Endothelial cell of umbilical vein (primary cell): Measurements from ENCODE around the gene ARHGEF7. TPM values are rescaled to one million over a fixed set of nuclear protein-coding genes. Genes with fewer than 3 reads are reported as not detected.

Experiments
- BruUV-seq: library from RNA; stranded (reverse); fragments of 400-500 nt; replicated peaks from 2 replicates; lab custom pipeline; 2021; lab: Mats Ljungman, UMichigan
- CTCF ChIA-PET: fragments of 300-600, 350-600 bp; sonication (Branson Sonifier 250); formaldehyde crosslinking; loops from one replicate; lab custom pipeline; 2021; ENCODE audit warnings: antibody characterized with exemption, inconsistent platforms; lab: Charles Lee
- POLR2A ChIA-PET: fragments of 300-600, 350-600 bp; sonication (Branson Sonifier 250); formaldehyde crosslinking; loops from one replicate; lab custom pipeline; 2021; ENCODE audit warnings: antibody characterized with exemption, inconsistent platforms; lab: Charles Lee
- DNase-seq: peaks from one replicate; pipeline ENCODE4 v3.0.0-alpha.2; 2011; ENCODE audit warnings: low read depth, low spot score
- FAIRE-seq: peaks from 2 replicates; lab custom pipeline; 2011; peaks lifted over from hg19 to GRCh38; lab: Jason Lieb, UNC
- H2AFZ ChIP-seq: 2 replicates; pipeline ENCODE4 v1.6.0; 2012; ENCODE audit warnings: low read depth, low read length, control low read depth, inconsistent platforms
- H3K27ac ChIP-seq: 2 replicates; pipeline ENCODE4 v1.5.1; 2011; ENCODE audit warnings: low read depth, mild to moderate bottlenecking, control low read depth, low read length, moderate library complexity; ENCODE audit not compliant: insufficient read depth
- H3K27me3 ChIP-seq, 2 experiments: 2 replicates each; pipeline versions ENCODE4 v1.6.0 to v1.6.1; 2011; ENCODE audit warnings: low read length in 2 of 2, mixed read lengths in 1 of 2; ENCODE audit not compliant: control insufficient read depth in 2 of 2, insufficient read depth in 2 of 2
- H3K36me3 ChIP-seq, 2 experiments: 2 replicates in 1 of 2; 3 replicates in 1 of 2; pipeline ENCODE4 v1.5.1; 2011; ENCODE audit warnings: low read length in 2 of 2, mild to moderate bottlenecking in 1 of 2, moderate library complexity in 1 of 2; ENCODE audit not compliant: control insufficient read depth in 2 of 2, insufficient read depth in 2 of 2; ENCODE audit errors: extremely low read depth in 1 of 2
- H3K4me1 ChIP-seq: 3 replicates; pipeline ENCODE4 v1.5.1; 2011; ENCODE audit warnings: mild to moderate bottlenecking, low read length; ENCODE audit not compliant: control insufficient read depth, insufficient read depth; ENCODE audit errors: extremely low read depth
- H3K4me2 ChIP-seq: 2 replicates; pipeline ENCODE4 v1.6.1; 2011; ENCODE audit warnings: low read length, control low read depth, mixed read lengths; ENCODE audit not compliant: insufficient read depth
- H3K4me3 ChIP-seq, 3 experiments: fragments of 200-600 bp in 1 of 3; sonication (generic), shearing (Covaris generic) in 1 of 3; replicated peaks in 1 of 3; 2 replicates each; pipeline ENCODE4 v1.5.1; 2011 to 2016; ENCODE audit warnings: control low read depth in 3 of 3, low read length in 3 of 3, mild to moderate bottlenecking in 2 of 3, inconsistent platforms in 1 of 3, low read depth in 1 of 3, moderate library complexity in 1 of 3; ENCODE audit not compliant: insufficient read depth in 1 of 3
- H3K79me2 ChIP-seq: 2 replicates; pipeline ENCODE4 v1.6.0; 2012; ENCODE audit warnings: low read length, inconsistent platforms; ENCODE audit not compliant: control insufficient read depth, insufficient read depth
- H3K9ac ChIP-seq: replicated peaks from 2 replicates; pipeline ENCODE3; 2011; ENCODE audit warnings: low read length, control low read depth; ENCODE audit not compliant: insufficient read depth; ENCODE audit errors: extremely low read depth
- H3K9me1 ChIP-seq: replicated peaks from 3 replicates; pipeline ENCODE4 v1.6.0; 2011; ENCODE audit warnings: mild to moderate bottlenecking, low read length; ENCODE audit not compliant: control insufficient read depth, insufficient read depth; ENCODE audit errors: extremely low read depth
- H3K9me3 ChIP-seq: replicated peaks from 2 replicates; pipeline ENCODE4 v1.5.1; 2012; ENCODE audit warnings: low read length, inconsistent platforms; ENCODE audit not compliant: control insufficient read depth, insufficient read depth
- H4K20me1 ChIP-seq: replicated peaks from 2 replicates; pipeline ENCODE3; 2011; ENCODE audit warnings: mild to moderate bottlenecking, low read length; ENCODE audit not compliant: control insufficient read depth, insufficient read depth; ENCODE audit errors: extremely low read depth
- CTCF ChIP-seq, 2 donors: IDR thresholded peaks; 1 replicate in 1 of 2; 2 replicates in 1 of 2; pipeline ENCODE4 v1.5.1; 2011; ENCODE audit warnings: low read length in 2 of 2, mild to moderate bottlenecking in 2 of 2, moderate library complexity in 2 of 2, control low read depth in 1 of 2, inconsistent platforms in 1 of 2, low read depth in 1 of 2; ENCODE audit not compliant: insufficient read depth in 1 of 2; ENCODE audit errors: extremely low read depth in 1 of 2
- FOS ChIP-seq: IDR thresholded peaks from 2 replicates; pipeline ENCODE4 v1.6.1; 2011; ENCODE audit warnings: mild to moderate bottlenecking, low read length, moderate library complexity, borderline replicate concordance; ENCODE audit not compliant: insufficient read depth
- GATA2 ChIP-seq: IDR thresholded peaks from 2 replicates; pipeline ENCODE4 v1.7.0; 2011; ENCODE audit warnings: low read depth, mild to moderate bottlenecking, moderate library complexity, mixed read lengths, low read length; ENCODE audit not compliant: insufficient read length, insufficient read depth
- POLR2A ChIP-seq: IDR thresholded peaks from 2 replicates; pipeline ENCODE4 v1.6.1; 2012; ENCODE audit warnings: low read depth, mild to moderate bottlenecking, control low read depth, low read length
- dilution Hi-C: fragments of 300-500 bp; cut with MboI; formaldehyde crosslinking; loops from one replicate; pipeline ENCODE4 v1.15.0; 2019; ENCODE audit warnings: low sequenced_read_pairs; ENCODE audit not compliant: extremely low pct_ligation_motif_present
- intact Hi-C: fragments of 100-400 bp; cut with micrococcal nuclease; formaldehyde crosslinking; loops from one replicate; pipeline ENCODE4 v1.10.0; 2022
- polyA plus RNA-seq, 4 experiments: library from polyadenylated mRNA; depleted of rRNA in 3 of 4; stranded (reverse) in 3 of 4; unstranded in 1 of 4; fragments of >200 nt; gene quantifications; 2 replicates each; pipeline versions ENCODE4 v1.2.1 to v1.2.3, GENCODE V29; 2011 to 2012; ENCODE audit warnings: missing spikeins in 1 of 4
- total RNA-seq: library from RNA; stranded (reverse); gene quantifications from 2 replicates; pipeline ENCODE4 v1.2.3, GENCODE V29; 2021

ARHGEF7 gene
- total and polyA plus RNA-seq, 2 donors (not counting 3 experiments of a cell fraction or from before 2014, with no cell fraction given) = 94.9 to 155 TPM

GRCh38 chr13:111343186-111343805, 228.2 kb downstream of the ARHGEF7 start:
- no peaks in the 10 kb centered on the region for H3K9me3 ChIP-seq
- no peak overlapping the region for H2AFZ ChIP-seq
- no peaks in the 10 kb centered on the region for H3K36me3 ChIP-seq
- dilution Hi-C loops = no loop called here
- no peak overlapping the region for H3K27ac ChIP-seq
- no peak overlapping the region for H3K4me2 ChIP-seq
- FAIRE-seq (no peak), DNase-seq (no peak)
- TF ChIP-seq POLR2A (no peak), FOS (no peak)
- no peak overlapping the region for H3K9ac ChIP-seq
- no peaks in the 10 kb centered on the region for H3K79me2 ChIP-seq
- no peak overlapping the region for H3K4me3 ChIP-seq
- H3K27me3 ChIP-seq = no peaks in the 10 kb centered on the region
- no TSS peak for BruUV-seq
- no peaks in the 10 kb centered on the region for H3K4me1 ChIP-seq
- ChIA-PET POLR2A (no interaction called here), CTCF (no interaction called here)
- intact Hi-C loops = no loop called here
- no peaks in the 10 kb centered on the region for H3K9me1 ChIP-seq
- H4K20me1 ChIP-seq = no peaks in the 10 kb centered on the region

DNA sequence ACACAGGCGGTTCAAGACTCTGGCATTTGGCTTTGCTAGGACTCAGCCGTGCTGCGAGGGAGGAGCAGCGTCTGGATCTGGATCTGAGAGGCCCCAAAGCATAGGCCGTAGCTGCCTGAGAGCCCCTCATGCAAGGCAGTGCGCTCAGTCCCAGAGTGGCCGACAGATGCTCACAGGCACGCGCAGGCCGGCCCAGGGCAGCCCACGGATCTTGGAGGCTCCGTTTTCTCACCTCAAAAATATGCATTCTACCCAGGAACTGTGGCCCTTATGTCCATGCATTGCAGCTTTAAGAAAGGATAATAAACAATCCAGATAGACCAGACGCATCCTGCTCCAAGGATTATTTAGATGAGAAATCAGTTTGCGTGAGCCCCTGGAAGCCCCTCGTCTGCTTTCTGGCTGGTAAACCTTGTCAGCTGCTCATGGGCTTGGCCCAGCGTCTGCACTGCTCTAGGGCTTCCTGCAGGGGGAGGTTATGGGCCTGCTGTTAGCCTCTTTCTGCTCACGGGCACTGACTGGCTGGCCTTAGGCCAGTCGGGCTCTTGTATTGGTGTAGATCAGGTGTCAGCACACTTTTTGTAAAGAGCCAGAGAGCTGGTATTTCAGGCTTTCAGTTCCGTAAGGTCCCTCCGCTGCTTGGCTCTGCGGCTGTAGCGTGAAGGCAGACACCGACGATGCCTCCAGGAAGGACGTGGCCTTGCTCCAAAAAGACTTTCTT, 229.5 kb downstream of the ARHGEF7 start:
- intact Hi-C loops = no loop called here
- FAIRE-seq = no peak

More for the DNA sequence above, 229.5 kb downstream of the ARHGEF7 start:
- Histone ChIP-seq H4K20me1 (no peaks in the 10 kb centered on the region), H3K27ac (no peak overlapping the region), H3K4me2 (no peak overlapping the region), H3K36me3 (no peaks in the 10 kb centered on the region), H2AFZ (no peak overlapping the region), H3K27me3 (no peaks in the 10 kb centered on the region), H3K9ac (no peak overlapping the region), H3K4me3 (no peak overlapping the region), H3K9me3 (no peaks in the 10 kb centered on the region), H3K4me1 (no peaks in the 10 kb centered on the region), H3K9me1 (no peaks in the 10 kb centered on the region), H3K79me2 (no peaks in the 10 kb centered on the region)
- ChIA-PET POLR2A (no interaction called here), CTCF (no interaction called here)
- dilution Hi-C loops = no loop called here
- no TSS peak for BruUV-seq
- TF ChIP-seq FOS = no peak
- TF ChIP-seq GATA2 = no peak
- no peak for TF ChIP-seq CTCF (IDR thresholded peaks at IDR 0.05; ENCODE audit: extremely low read depth in 1 of 2, insufficient read depth in 1 of 2, low read depth in 1 of 2, low read length in 2 of 2)
- no peak for DNase-seq
